A673 (cell line): ENCODE data around the gene SCD. TPM values are rescaled to one million over a fixed set of nuclear protein-coding genes. Genes with fewer than 3 reads are reported as not detected.

Experiments used
- BruUV-seq: library from RNA; stranded (reverse); fragments of 400-500 nt; replicated peaks from 2 replicates; lab custom pipeline; 2021; lab: Mats Ljungman, UMichigan
- CTCF ChIA-PET: fragments of 300-600 bp; sonication (Branson Sonifier 250); formaldehyde crosslinking; loops from one replicate; lab custom pipeline; 2022; ENCODE audit warnings: antibody characterized with exemption; lab: Charles Lee
- POLR2A ChIA-PET: fragments of 300-600 bp; sonication (Branson Sonifier 250); formaldehyde crosslinking; loops from one replicate; lab custom pipeline; 2022; ENCODE audit warnings: antibody characterized with exemption; ENCODE audit not compliant: low non-redundant PET; lab: Charles Lee
- DNase-seq: peaks from one replicate; pipeline ENCODE4 v3.0.0-alpha.2; 2015; ENCODE audit warnings: low spot score
- H3K27ac ChIP-seq: fragments of 200-600 bp; sonication (generic); 2 replicates; pipeline ENCODE4 v1.5.1; 2016; ENCODE audit warnings: mixed run types, low read depth, mild to moderate bottlenecking, mixed read lengths, antibody characterized with exemption, low read length; ENCODE audit not compliant: poor library complexity, severe bottlenecking
- H3K27me3 ChIP-seq: fragments of 200-600 bp; sonication (generic); replicated peaks from 2 replicates; pipeline ENCODE4 v1.6.1; 2017; ENCODE audit warnings: mixed run types, low read depth, mild to moderate bottlenecking, mixed read lengths, antibody characterized with exemption, low read length; ENCODE audit not compliant: insufficient read depth, poor library complexity
- H3K36me3 ChIP-seq: fragments of 200-600 bp; sonication (generic); 2 replicates; pipeline ENCODE4 v1.6.1; 2016; ENCODE audit warnings: mixed run types, mild to moderate bottlenecking, mixed read lengths, antibody characterized with exemption, low read length; ENCODE audit not compliant: insufficient read depth, poor library complexity, severe bottlenecking
- H3K4me1 ChIP-seq: fragments of 200-600 bp; sonication (generic); 2 replicates; pipeline ENCODE4 v1.6.1; 2017; ENCODE audit warnings: mixed run types, mild to moderate bottlenecking, mixed read lengths, antibody characterized with exemption, low read length; ENCODE audit not compliant: insufficient read depth, poor library complexity, severe bottlenecking
- H3K4me3 ChIP-seq: fragments of 200-600 bp; sonication (generic); 2 replicates; pipeline ENCODE4 v1.5.1; 2016; ENCODE audit warnings: low read depth, mixed run types, mild to moderate bottlenecking, mixed read lengths, low read length; ENCODE audit not compliant: poor library complexity, severe bottlenecking
- H3K9me3 ChIP-seq: fragments of 200-600 bp; sonication (generic); 2 replicates; pipeline ENCODE4 v1.6.1; 2016; ENCODE audit warnings: mixed run types, low read depth, mild to moderate bottlenecking, mixed read lengths, antibody characterized with exemption, low read length; ENCODE audit not compliant: poor library complexity, severe bottlenecking
- CTCF ChIP-seq: fragments of 300-800, 200-600 bp; sonication (generic); conservative IDR thresholded peaks from 2 replicates; pipeline ENCODE4 v1.5.1; 2017; ENCODE audit warnings: low read depth, mild to moderate bottlenecking, antibody characterized with exemption, low read length, moderate library complexity, mixed read lengths
- EZH2 ChIP-seq: fragments of 200-600 bp; sonication (generic); IDR thresholded peaks from 2 replicates; pipeline ENCODE4 v1.6.1; 2017; ENCODE audit warnings: borderline replicate concordance, low read depth, mild to moderate bottlenecking, mixed read lengths, antibody characterized with exemption, low read length; ENCODE audit not compliant: poor library complexity, severe bottlenecking
- intact Hi-C: fragments of 100-400 bp; cut with micrococcal nuclease; formaldehyde crosslinking; loops from one replicate; pipeline ENCODE4 v1.10.0; 2022; ENCODE audit not compliant: unreplicated experiment
- total RNA-seq: library from RNA; stranded (reverse); gene quantifications from 2 replicates; pipeline ENCODE4 v1.2.3, GENCODE V29; 2021

The SCD gene
- total RNA-seq, 1 experiment from 2014 or later = 519 TPM

GRCh38 chr10:100318207-100318606, 28.8 kb upstream of the SCD start:
- BruUV-seq = no TSS peak
- Histone ChIP-seq H3K36me3 (no peaks in the 10 kb centered on the region), H3K9me3 (no peaks in the 10 kb centered on the region), H3K4me3 (no peak overlapping the region), H3K4me1 (peaks cover 19% of the 10 kb centered on the region), H3K27me3 (no peaks in the 10 kb centered on the region), H3K27ac (no peak overlapping the region)
- CTCF ChIA-PET = no interaction called here
- TF ChIP-seq CTCF (no peak), EZH2 (no peak)
- intact Hi-C loops = no loop called here
- no peak for DNase-seq
- POLR2A ChIA-PET = interaction anchor here (0.7 kb wide), 1 partner anchor 453 kb away, joined by 4 read pairs; no protein-coding TSS in a partner anchor

- no peaks in the 10 kb centered on the region for H3K27me3 ChIP-seq
- DNase-seq = no peak
- no TSS peak for BruUV-seq
- H3K4me3 ChIP-seq = no peak overlapping the region
- H3K4me1 ChIP-seq = peaks cover 12% of the 10 kb centered on the region
- intact Hi-C loops = no loop called here
- ChIA-PET CTCF (no interaction called here), POLR2A (no interaction called here)
- no peaks in the 10 kb centered on the region for H3K9me3 ChIP-seq
- H3K36me3 ChIP-seq = no peaks in the 10 kb centered on the region
- TF ChIP-seq CTCF (no peak), EZH2 (no peak)
- no peak overlapping the region for H3K27ac ChIP-seq
These were observed 27.2 kb upstream of the SCD start for GRCh38 chr10:100319707-100320402.

GRCh38 chr10:100325158-100325557, 21.9 kb upstream of the SCD start:
- POLR2A ChIA-PET = no interaction called here
- peaks cover 18% of the 10 kb centered on the region for H3K4me1 ChIP-seq
- BruUV-seq = no TSS peak
- H3K9me3 ChIP-seq = no peaks in the 10 kb centered on the region
- no peak overlapping the region for H3K4me3 ChIP-seq
- TF ChIP-seq CTCF (no peak), EZH2 (no peak)
- no peak overlapping the region for H3K27ac ChIP-seq
- DNase-seq = no peak
- no peaks in the 10 kb centered on the region for H3K36me3 ChIP-seq
- intact Hi-C loops = no loop called here
- CTCF ChIA-PET = no interaction called here
- no peaks in the 10 kb centered on the region for H3K27me3 ChIP-seq
